Ascending aorta (tissue), 2 donors: ENCODE measurements around the gene AIFM2. TPM values are rescaled to one million over a fixed set of nuclear protein-coding genes. Genes with fewer than 3 reads are reported as not detected.
"Not testable (repeated sequence)": the region's sequence is repeated elsewhere in the genome, so short reads cannot be mapped to it uniquely, and the experiment has no call there.

ENCODE experiments used
- DNase-seq, 2 donors: peaks; one replicate each; pipeline ENCODE4 v3.0.0-alpha.2; 2019; ENCODE audit warnings: low spot score in 2 of 2
- H3K27ac ChIP-seq, 2 donors: fragments of 200-600 bp; sonication (generic); one replicate each; pipeline ENCODE4 v1.5.1; 2016 to 2017; ENCODE audit warnings: mild to moderate bottlenecking in 1 of 2
- H3K27me3 ChIP-seq: fragments of 200-600 bp; sonication (generic); one replicate; pipeline ENCODE4 v1.5.1; 2017
- H3K36me3 ChIP-seq, 2 donors: fragments of 200-600 bp; sonication (generic); one replicate each; pipeline ENCODE4 v1.5.1; 2016
- H3K4me1 ChIP-seq, 2 donors: fragments of 200-600 bp; sonication (generic); one replicate each; pipeline ENCODE4 v1.5.1; 2016 to 2017; ENCODE audit warnings: mild to moderate bottlenecking in 1 of 2
- H3K4me3 ChIP-seq, 2 donors: fragments of 200-600 bp; sonication (generic); one replicate each; pipeline ENCODE4 v1.5.1; 2016 to 2017; ENCODE audit warnings: mild to moderate bottlenecking in 1 of 2
- H3K9me3 ChIP-seq, 2 donors: fragments of 200-600 bp; sonication (generic); one replicate each; pipeline ENCODE4 v1.5.1; 2016
- CTCF ChIP-seq, 3 experiments: fragments of 200-600 bp in 2 of 3; fragments of 450-650 bp in 1 of 3; sonication (generic) in 2 of 3; IDR thresholded peaks; one replicate each; pipeline ENCODE4 v1.5.1; 2016 to 2019; ENCODE audit warnings: antibody characterized with exemption in 3 of 3, mild to moderate bottlenecking in 1 of 3, moderate library complexity in 1 of 3
- intact Hi-C: fragments of 100-400 bp; cut with DNase I; formaldehyde crosslinking; loops from one replicate; pipeline ENCODE4 v1.15.1; 2023
- total RNA-seq: library from RNA; depleted of rRNA; stranded (reverse); fragments of >200 nt; gene quantifications from one replicate; pipeline ENCODE4 v1.1.0, GENCODE V29; 2016

AIFM2 gene
- total RNA-seq, 1 donor from 2014 or later, result 2.9 TPM

DNA sequence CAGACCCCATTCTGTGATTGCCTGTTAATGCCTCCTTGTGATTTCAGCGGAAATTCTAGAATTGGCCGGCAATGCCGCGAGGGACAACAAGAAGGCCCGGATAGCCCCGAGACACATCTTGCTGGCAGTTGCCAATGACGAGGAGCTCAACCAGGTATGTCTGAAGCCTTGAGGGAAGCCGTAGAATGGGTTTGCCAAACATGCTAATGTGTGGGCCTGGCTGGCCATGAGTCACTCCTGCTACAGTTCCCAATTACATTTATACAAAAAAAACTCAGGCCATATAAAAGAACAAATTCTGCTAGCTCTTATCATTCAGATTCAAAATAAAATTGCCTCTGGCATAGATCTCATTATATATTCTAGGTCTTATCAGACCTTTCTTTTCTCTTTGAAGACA lies 42.6 kb downstream of the AIFM2 start:
- DNase-seq, result no peak
- H3K36me3 ChIP-seq, result peaks cover 0 to 3% of the 10 kb centered on the region in 2 donors
- no peak overlapping the region for H3K4me3 ChIP-seq
- intact Hi-C loops, result no loop called here
- no peaks in the 10 kb centered on the region for H3K27me3 ChIP-seq
- no peaks in the 10 kb centered on the region for H3K9me3 ChIP-seq
- TF ChIP-seq CTCF (IDR thresholded peaks at IDR 0.05), result no peak
- H3K27ac ChIP-seq, result no peak overlapping the region
- no peaks in the 10 kb centered on the region for H3K4me1 ChIP-seq

GRCh38 chr10:70088308-70088698 lies 44.3 kb downstream of the AIFM2 start:
- TF ChIP-seq CTCF (IDR thresholded peaks at IDR 0.05), result no peak
- Histone ChIP-seq H3K27ac (no peak overlapping the region), H3K4me3 (no peak overlapping the region), H3K27me3 (no peaks in the 10 kb centered on the region), H3K36me3 (no peaks in the 10 kb centered on the region), H3K9me3 (no peaks in the 10 kb centered on the region), H3K4me1 (no peaks in the 10 kb centered on the region)
- intact Hi-C loops, result no loop called here
- no peak for DNase-seq

DNA sequence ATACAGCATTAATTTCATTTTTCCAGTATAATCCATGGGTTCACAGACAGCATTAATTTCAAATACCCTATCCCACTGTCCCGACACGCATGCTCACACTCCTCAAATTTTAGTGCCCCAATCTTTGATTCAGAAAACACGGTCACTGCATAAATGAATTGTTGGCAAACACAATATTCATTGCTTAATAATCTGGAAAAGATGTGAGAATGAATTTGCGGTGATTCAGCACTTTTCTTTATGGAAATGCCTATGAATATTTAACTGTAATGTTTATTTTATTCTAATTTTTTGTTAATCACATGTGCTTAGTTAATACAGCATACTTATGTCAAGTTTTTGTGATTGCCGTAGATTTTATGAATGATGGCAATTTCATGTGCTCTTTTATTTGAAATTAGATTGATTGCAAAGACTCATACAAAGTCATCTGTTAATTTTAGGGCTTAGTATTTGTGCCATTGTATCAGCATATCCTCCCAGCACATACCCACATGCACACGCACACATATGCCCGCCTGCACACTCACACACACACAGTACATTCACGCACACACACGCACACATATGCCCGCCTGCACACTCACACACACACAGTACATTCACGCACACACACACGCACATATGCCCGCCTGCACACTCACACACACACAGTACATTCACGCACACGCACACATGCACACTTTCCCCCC lies 44.9 kb downstream of the AIFM2 start:
- Histone ChIP-seq H3K4me1 (no peaks in the 10 kb centered on the region), H3K9me3 (no peaks in the 10 kb centered on the region), H3K36me3 (no peaks in the 10 kb centered on the region), H3K27me3 (no peaks in the 10 kb centered on the region), H3K4me3 (no peak overlapping the region), H3K27ac (no peak overlapping the region)
- intact Hi-C loops, result no loop called here
- no peak for DNase-seq
- no peak for TF ChIP-seq CTCF (IDR thresholded peaks at IDR 0.05)

DNA sequence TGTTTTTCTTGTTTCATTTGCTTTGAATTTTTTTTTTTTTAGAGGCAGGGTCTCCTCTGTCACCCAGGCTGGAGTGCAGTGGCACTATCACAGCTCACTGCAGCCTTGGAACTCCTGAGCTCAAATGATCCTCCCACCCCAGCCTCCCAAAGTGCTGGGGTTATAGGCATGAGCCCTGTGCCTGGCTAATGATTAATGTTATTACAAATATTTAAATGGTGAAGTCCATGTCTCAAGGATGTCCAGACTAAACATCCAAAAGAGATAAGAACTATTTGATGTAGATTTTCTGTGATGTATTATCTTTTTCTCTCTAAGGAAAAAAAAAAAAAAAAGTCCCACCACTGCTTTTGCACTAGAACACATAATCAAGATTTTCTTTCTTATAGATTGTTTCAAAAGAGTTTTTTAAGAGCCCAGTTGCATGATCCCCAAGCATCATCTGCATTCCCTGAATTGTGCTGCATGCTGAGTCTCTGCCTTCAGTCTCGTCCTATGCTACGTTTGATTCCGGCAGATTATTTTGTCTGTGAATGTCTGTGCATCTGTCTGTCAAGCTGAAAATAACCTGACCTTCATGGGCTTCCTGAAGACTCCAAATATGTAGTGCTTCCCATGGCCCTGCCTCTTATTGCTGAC lies 46.5 kb downstream of the AIFM2 start:
- no peak for TF ChIP-seq CTCF (IDR thresholded peaks at IDR 0.05)
- Histone ChIP-seq H3K27ac (no peak overlapping the region), H3K36me3 (no peaks in the 10 kb centered on the region), H3K27me3 (no peaks in the 10 kb centered on the region), H3K9me3 (no peaks in the 10 kb centered on the region), H3K4me3 (no peak overlapping the region), H3K4me1 (no peaks in the 10 kb centered on the region)
- intact Hi-C loops, result no loop called here
- no peak for DNase-seq

GRCh38 chr10:70084189-70084588 lies 48.4 kb downstream of the AIFM2 start:
- Histone ChIP-seq H3K4me1 (no peaks in the 10 kb centered on the region), H3K36me3 (no peaks in the 10 kb centered on the region), H3K27ac (no peak overlapping the region), H3K9me3 (no peaks in the 10 kb centered on the region), H3K4me3 (no peak overlapping the region), H3K27me3 (no peaks in the 10 kb centered on the region)
- TF ChIP-seq CTCF (IDR thresholded peaks at IDR 0.05), result no peak
- no peak for DNase-seq
- intact Hi-C loops, result no loop called here

DNA sequence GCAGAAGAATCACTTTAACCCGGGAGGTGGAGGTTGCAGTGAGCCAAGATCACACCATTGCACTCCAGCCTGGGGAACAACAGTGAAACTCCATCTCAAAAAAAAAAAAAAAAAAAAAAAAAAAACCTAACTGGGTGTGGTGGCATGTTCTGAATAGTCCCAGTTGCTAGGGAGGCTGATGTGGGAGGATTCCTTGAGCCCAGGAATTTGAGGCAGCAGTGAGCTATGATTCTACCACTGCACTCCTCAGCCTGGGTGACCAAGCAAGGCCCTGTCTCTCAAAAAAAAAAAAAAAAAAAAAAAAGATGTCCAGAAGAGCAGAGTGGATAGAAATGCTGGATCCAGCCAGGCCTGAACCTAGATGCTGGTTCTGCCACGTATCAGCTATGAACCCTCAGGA lies 51.8 kb downstream of the AIFM2 start:
- H3K27me3 ChIP-seq, H3K4me3 ChIP-seq, H3K36me3 ChIP-seq, DNase-seq, intact Hi-C loops, H3K9me3 ChIP-seq, H3K27ac ChIP-seq, H3K4me1 ChIP-seq: not testable (repeated sequence)
